Activated CD4-positive, alpha-beta T cell treated with anti-CD3 and anti-CD28 coated beads, Interleukin-2, amount 50 U/mL, for 24 hours (primary cell): ENCODE measurements around the gene GALP.
A peak's percentile ranks its signal among the peaks of the same experiment; 100 is the strongest.
"Not testable (repeated sequence)": the region's sequence is repeated elsewhere in the genome, so short reads cannot be mapped to it uniquely, and the experiment has no call there.

Experiments
- DNase-seq, 2 donors: peaks; one replicate each; pipeline ENCODE4 v3.0.0-alpha.2; 2020; ENCODE audit warnings: low read depth in 1 of 2, low spot score in 1 of 2

The GALP gene

GRCh38 chr19:56175861-56176307 is at the start of gene GALP:
GALP (plus strand) TSS chr19:56176008; CDS start chr19:56177109, 1,101 bp downstream.
- DNase-seq = not testable (repeated sequence)

GRCh38 chr19:56126983-56127780 is 48.6 kb upstream of the GALP start:
- DNase-seq = no peak

- no peak for DNase-seq
Observed at GRCh38 chr19:56130006-56130405, 45.8 kb upstream of the GALP start.

GRCh38 chr19:56131651-56132050 is 44.2 kb upstream of the GALP start:
- no peak for DNase-seq

- no peak for DNase-seq
Observed at GRCh38 chr19:56132316-56132822, 43.4 kb upstream of the GALP start.

GRCh38 chr19:56133858-56134653 is 41.8 kb upstream of the GALP start:
- DNase-seq = no peak

GRCh38 chr19:56134654-56134921 is 41.2 kb upstream of the GALP start:
- DNase-seq = no peak

GRCh38 chr19:56136362-56136761 is 39.4 kb upstream of the GALP start:
- DNase-seq = no peak

GRCh38 chr19:56137405-56137804 is 38.4 kb upstream of the GALP start:
- no peak for DNase-seq

GRCh38 chr19:56138069-56138468 is 37.7 kb upstream of the GALP start:
- DNase-seq = no peak

GRCh38 chr19:56139847-56140582 is 35.8 kb upstream of the GALP start:
- DNase-seq = no peak

- peak; percentile 99 to 100 for DNase-seq
Observed at GRCh38 chr19:56140583-56141416, 35.0 kb upstream of the GALP start, which contains the start of gene ZNF444. ZNF444 (plus strand) TSS chr19:56141287; CDS start chr19:56146912, 5,625 bp downstream.

- no peak for DNase-seq
Observed at GRCh38 chr19:56141417-56141993, 34.3 kb upstream of the GALP start.

GRCh38 chr19:56142087-56142787 is 33.6 kb upstream of the GALP start:
- DNase-seq = no peak

- no peak for DNase-seq
Observed at GRCh38 chr19:56142897-56143434, 32.8 kb upstream of the GALP start.

GRCh38 chr19:56144376-56144775 is 31.4 kb upstream of the GALP start:
- no peak for DNase-seq

GRCh38 chr19:56144831-56145230 is 31.0 kb upstream of the GALP start:
- DNase-seq = no peak

GRCh38 chr19:56145698-56146097 is 30.1 kb upstream of the GALP start:
- DNase-seq = no peak

GRCh38 chr19:56146904-56147303 is 28.9 kb upstream of the GALP start:
- no peak for DNase-seq
